Activated T-cell treated with anti-CD3 and anti-CD28 coated beads, Interleukin-2, amount 50 U/mL, for 4 hours (primary cell): Measurements from ENCODE around the gene MANSC1. TPM values are rescaled to one million over a fixed set of nuclear protein-coding genes. Genes with fewer than 3 reads are reported as not detected.
A peak's percentile ranks its signal among the peaks of the same experiment; 100 is the strongest.

Experiments used
- ATAC-seq, 2 donors: fragments of 200-7000 bp; cut with Tn5 transposase; one replicate each; pipeline ENCODE4 v1.10.0; 2021
- DNase-seq: peaks from one replicate; pipeline ENCODE4 v3.0.0-alpha.2; 2020
- H3K27me3 Mint-ChIP-seq: one replicate; pipeline ENCODE4 v1.8.0; 2021; ENCODE audit warnings: low read depth, mixed read lengths
- H3K36me3 Mint-ChIP-seq: one replicate; pipeline ENCODE4 v1.8.0; 2022; ENCODE audit warnings: mixed read lengths; ENCODE audit not compliant: insufficient read depth
- H3K4me1 Mint-ChIP-seq: one replicate; pipeline ENCODE4 v1.8.0; 2021; ENCODE audit warnings: low read depth, mixed read lengths
- H3K4me3 Mint-ChIP-seq: one replicate; pipeline ENCODE4 v1.8.0; 2021; ENCODE audit warnings: mild to moderate bottlenecking, moderate library complexity, mixed read lengths
- H3K9me3 Mint-ChIP-seq: one replicate; pipeline ENCODE4 v1.8.0; 2021; ENCODE audit warnings: mixed read lengths
- total RNA-seq, 3 donors: library from RNA; stranded (reverse); gene quantifications; one replicate each; pipeline ENCODE4 v1.2.1, GENCODE V29; 2021

The MANSC1 gene
- total RNA-seq, result 1 to 10 TPM in 2 of 3 donors, under 1 TPM in 1; 0.79 to 2.5 (median 1.7) TPM

DNA sequence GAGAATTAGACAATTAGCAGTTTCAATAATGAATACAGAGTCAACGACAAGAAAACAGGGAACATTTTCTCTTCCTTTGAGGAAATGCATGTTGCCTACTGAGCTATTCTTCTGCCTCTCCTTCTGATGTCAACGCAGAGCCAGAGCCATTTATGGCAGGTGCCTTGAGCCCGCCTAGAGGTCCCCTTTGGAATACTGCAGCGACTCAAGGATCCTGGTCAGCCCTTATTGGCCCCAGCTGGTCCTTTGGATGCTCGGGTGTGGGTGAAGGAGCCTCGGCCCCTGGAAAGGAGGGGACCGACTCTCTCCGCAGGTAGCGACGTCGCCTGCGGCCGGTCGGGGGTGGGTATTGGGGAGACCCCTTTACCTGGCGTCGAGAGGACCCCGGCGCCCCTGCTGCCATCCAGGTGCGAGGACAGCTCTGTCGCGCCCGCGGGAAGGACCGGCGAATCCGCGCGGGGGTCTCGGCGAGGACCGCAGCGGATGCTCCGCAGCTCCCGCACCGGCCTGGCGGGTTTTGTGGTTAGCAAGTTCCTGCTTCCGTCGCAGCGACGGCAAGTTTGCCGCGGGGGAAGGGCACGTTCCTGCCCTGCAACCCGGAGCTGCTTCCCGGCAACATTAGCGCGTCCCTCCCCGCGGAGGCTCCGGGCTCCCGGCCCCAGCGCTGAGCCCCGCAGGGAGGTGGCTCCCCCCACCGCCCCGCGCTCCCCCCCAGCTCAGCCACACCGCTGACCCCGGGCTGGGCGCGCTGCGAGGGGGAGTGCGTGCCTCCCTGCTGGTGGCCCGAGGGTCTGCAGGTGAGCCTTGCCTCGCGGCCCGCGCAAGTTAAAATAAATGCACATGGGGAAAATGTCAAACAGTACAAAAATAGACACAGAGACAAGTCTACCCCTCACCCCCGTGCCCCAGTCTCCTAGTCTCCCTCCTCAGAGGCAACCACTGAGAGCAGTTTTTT lies at the start of gene MANSC1:
MANSC1 (minus strand) TSS at position 532 of the 955 bp plus-strand sequence. CDS start 6,928 bp downstream, outside the sequence.
- ATAC-seq (peak; percentile 83 to 84), DNase-seq (peak; percentile 32)
- Mint-ChIP-seq H3K4me3 (peak within 1 kb of the TSS; percentile 69), H3K9me3 (peaks cover 4% of the 10 kb centered on the region), H3K36me3 (no peaks in the 10 kb centered on the region), H3K27me3 (no peaks in the 10 kb centered on the region), H3K4me1 (peaks cover 18% of the 10 kb centered on the region)

DNA sequence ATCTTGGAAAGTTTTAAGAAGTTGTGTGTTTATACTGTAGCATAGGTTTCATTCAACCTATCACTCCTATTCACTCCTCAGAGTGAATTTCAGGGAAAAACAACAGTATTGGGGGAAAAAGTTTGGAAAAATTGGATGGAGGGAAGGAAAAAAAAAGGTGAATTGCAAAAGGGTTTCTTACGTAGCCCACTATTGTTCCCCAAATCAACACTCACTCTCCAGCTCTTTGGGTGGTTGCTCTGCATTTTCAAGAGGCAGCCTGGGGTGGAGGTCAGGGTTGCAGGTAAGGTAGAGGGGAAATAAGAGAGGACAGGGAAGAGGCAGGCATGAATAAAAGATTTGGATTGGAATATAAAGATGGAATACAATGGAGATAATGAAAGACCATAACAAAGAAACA lies 49.1 kb upstream of the MANSC1 start:
- no peak overlapping the region for H3K4me3 Mint-ChIP-seq
- no peaks in the 10 kb centered on the region for H3K27me3 Mint-ChIP-seq
- H3K36me3 Mint-ChIP-seq, result peaks cover 24% of the 10 kb centered on the region
- H3K9me3 Mint-ChIP-seq, result peaks cover 8% of the 10 kb centered on the region
- DNase-seq (no peak), ATAC-seq (no peak)
- H3K4me1 Mint-ChIP-seq, result peaks cover 47% of the 10 kb centered on the region

DNA sequence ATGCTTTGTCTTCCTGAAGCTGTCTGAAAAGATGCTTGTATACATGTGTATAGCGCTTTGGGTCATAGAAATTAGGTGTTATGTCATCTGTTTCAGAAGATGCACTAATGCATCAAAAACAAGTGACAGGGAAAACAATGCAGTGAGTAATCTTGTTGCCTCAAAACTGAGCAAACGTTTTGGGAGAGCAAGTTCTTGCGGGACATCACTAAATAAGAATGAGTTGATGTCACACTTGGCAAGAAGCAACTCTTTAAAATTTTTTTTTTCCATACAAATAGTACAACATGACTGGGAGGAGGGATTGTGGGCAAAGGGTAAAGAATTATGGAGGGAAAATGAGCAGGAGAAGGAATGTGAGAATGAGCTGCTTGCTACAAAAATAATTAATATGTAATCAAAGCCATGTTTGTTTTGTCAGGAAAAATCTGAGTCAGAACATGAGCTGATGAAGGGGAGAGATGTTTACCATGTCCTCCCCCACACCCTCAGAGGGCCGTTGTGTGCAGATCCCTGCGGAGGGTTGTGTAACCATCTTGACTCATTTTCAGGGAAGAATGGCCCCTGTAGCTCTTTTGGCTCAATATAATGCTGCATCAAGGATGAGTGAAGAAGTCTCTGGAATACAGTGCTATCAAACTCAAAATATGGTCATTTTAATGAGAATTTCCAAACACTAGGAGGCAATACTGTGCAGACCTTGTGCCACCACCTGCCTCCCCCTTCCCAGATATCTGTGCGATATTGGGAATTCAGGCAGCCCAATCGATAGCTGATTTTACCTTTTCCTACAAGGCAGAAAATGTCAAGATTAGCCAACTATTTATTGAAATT lies 48.2 kb upstream of the MANSC1 start:
- H3K4me3 Mint-ChIP-seq, result no peak overlapping the region
- DNase-seq (no peak), ATAC-seq (no peak)
- H3K36me3 Mint-ChIP-seq, result peaks cover 24% of the 10 kb centered on the region
- H3K27me3 Mint-ChIP-seq, result no peaks in the 10 kb centered on the region
- peaks cover 38% of the 10 kb centered on the region for H3K4me1 Mint-ChIP-seq
- peaks cover 8% of the 10 kb centered on the region for H3K9me3 Mint-ChIP-seq

DNA sequence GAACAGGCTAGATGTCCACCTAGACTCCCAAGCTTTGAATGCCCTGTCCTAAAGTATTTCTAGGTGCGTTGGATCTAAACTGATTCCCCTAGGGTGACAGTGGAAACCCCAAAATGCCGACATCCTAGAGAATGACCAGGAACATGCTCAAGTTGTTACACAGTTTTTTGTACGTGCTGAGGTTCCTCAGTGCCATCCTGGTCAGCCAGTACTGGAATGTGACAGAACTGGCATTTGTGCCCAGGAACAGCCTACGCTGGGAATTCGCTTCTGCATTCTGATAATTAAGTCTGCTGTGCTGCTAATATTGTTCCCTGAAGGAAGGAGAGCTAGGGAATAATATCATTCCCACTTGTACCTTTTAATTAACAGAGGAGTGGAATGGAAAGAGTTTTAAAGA lies 47.1 kb upstream of the MANSC1 start:
- Mint-ChIP-seq H3K4me1 (peaks cover 34% of the 10 kb centered on the region), H3K4me3 (no peak overlapping the region), H3K36me3 (peaks cover 24% of the 10 kb centered on the region), H3K27me3 (no peaks in the 10 kb centered on the region), H3K9me3 (peaks cover 8% of the 10 kb centered on the region)
- ATAC-seq (no peak), DNase-seq (no peak)

DNA sequence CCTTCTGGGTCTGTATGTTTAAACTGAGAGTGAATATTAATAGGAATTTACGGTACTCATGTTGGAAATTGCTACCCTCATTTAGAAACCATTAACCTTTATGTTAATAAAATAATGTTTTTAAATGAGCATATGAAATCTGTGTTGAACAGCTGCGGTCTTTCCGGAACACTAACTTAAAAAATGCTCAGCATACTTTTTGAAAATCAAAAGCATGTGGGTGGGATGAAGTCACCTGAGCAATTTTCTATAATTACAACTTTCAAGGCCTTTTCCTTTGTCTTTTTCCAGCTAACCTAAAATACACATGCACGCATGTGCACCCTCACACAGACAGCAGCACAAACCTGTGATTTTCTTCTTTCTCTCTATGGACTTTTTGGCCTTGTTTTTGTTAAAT lies 46.7 kb upstream of the MANSC1 start:
- no peaks in the 10 kb centered on the region for H3K27me3 Mint-ChIP-seq
- H3K4me3 Mint-ChIP-seq, result no peak overlapping the region
- H3K9me3 Mint-ChIP-seq, result peaks cover 8% of the 10 kb centered on the region
- DNase-seq (no peak), ATAC-seq (no peak)
- H3K36me3 Mint-ChIP-seq, result peaks cover 24% of the 10 kb centered on the region
- H3K4me1 Mint-ChIP-seq, result peaks cover 35% of the 10 kb centered on the region

DNA sequence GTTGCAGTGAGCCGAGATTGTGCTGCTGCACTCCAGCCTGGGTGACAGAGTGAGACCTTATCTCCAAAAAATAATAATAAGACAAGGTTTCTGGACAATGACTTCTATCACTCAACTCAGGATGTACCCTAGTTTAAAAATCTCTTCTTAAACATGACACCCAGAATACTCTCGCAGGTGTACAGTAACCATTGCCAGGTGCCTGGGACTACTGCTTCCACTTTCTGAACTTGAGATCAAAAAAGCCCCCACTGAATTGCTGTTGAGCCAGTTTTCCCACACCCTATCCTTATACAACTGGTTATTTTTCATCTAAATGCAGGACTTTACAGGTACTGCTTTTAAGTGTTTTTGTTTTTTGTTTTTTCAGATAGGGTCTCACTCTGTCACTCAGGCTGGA lies 43.1 kb upstream of the MANSC1 start:
- no peaks in the 10 kb centered on the region for H3K27me3 Mint-ChIP-seq
- no peak for DNase-seq
- peaks cover 26% of the 10 kb centered on the region for H3K4me1 Mint-ChIP-seq
- peaks cover 26% of the 10 kb centered on the region for H3K36me3 Mint-ChIP-seq
- no peak for ATAC-seq
- no peak overlapping the region for H3K4me3 Mint-ChIP-seq
- H3K9me3 Mint-ChIP-seq, result no peaks in the 10 kb centered on the region

DNA sequence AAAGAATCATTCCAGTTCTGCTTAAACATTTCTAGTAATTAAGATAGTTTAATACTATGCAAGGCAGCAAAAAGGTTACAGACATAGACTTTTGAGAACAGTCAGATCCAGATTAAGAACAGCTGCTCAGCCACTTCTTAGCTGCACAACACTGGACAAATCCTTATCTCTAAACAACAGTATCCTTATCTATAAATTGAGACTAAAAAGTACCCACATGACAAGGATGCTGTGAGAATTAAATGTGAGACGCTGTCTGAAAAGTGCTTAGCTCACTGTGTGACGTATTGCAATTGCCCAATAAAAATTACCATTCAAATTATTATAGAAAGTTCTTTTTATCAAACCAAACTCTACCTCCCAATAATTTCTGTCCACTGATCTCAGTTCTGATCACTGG lies 42.4 kb upstream of the MANSC1 start:
- Mint-ChIP-seq H3K9me3 (no peaks in the 10 kb centered on the region), H3K4me3 (no peak overlapping the region), H3K27me3 (no peaks in the 10 kb centered on the region), H3K36me3 (peaks cover 30% of the 10 kb centered on the region), H3K4me1 (peaks cover 26% of the 10 kb centered on the region)
- ATAC-seq (no peak), DNase-seq (no peak)

- Mint-ChIP-seq H3K4me3 (no peak overlapping the region), H3K27me3 (no peaks in the 10 kb centered on the region), H3K4me1 (peaks cover 43% of the 10 kb centered on the region), H3K36me3 (peaks cover 24% of the 10 kb centered on the region), H3K9me3 (no peaks in the 10 kb centered on the region)
- peak; percentile 42 to 62 for ATAC-seq
- no peak for DNase-seq
These were observed 37.5 kb upstream of the MANSC1 start for GRCh38 chr12:12387501-12387900.

- peak; percentile 72 to 75 for ATAC-seq
- DNase-seq, result no peak
- H3K4me3 Mint-ChIP-seq, result peak overlapping the region; percentile 17
- peaks cover 29% of the 10 kb centered on the region for H3K36me3 Mint-ChIP-seq
- peaks cover 60% of the 10 kb centered on the region for H3K4me1 Mint-ChIP-seq
- H3K9me3 Mint-ChIP-seq, result peaks cover 4% of the 10 kb centered on the region
- no peaks in the 10 kb centered on the region for H3K27me3 Mint-ChIP-seq
These were observed 34.7 kb upstream of the MANSC1 start for GRCh38 chr12:12384571-12385340.

DNA sequence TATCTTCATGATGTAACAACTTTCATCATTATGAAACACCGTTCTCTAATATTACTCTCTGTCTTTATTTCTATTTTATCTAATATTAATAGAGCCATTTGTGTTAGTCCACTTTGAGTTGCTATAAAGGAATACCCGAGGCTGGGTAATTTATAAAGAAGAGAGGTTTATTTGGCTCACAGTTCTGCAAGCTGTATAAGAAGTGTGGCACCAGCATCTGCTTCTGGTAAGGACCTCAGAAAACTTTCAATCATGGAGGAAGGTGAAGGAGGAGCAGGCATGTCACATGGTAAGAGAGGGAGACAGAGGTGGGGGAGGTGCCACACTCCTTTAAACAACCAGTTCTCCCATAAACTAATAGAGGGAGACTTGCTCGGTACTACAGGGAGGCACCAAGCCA lies 31.9 kb upstream of the MANSC1 start:
- H3K36me3 Mint-ChIP-seq, result peaks cover 24% of the 10 kb centered on the region
- H3K9me3 Mint-ChIP-seq, result peaks cover 4% of the 10 kb centered on the region
- H3K4me1 Mint-ChIP-seq, result peaks cover 66% of the 10 kb centered on the region

DNA sequence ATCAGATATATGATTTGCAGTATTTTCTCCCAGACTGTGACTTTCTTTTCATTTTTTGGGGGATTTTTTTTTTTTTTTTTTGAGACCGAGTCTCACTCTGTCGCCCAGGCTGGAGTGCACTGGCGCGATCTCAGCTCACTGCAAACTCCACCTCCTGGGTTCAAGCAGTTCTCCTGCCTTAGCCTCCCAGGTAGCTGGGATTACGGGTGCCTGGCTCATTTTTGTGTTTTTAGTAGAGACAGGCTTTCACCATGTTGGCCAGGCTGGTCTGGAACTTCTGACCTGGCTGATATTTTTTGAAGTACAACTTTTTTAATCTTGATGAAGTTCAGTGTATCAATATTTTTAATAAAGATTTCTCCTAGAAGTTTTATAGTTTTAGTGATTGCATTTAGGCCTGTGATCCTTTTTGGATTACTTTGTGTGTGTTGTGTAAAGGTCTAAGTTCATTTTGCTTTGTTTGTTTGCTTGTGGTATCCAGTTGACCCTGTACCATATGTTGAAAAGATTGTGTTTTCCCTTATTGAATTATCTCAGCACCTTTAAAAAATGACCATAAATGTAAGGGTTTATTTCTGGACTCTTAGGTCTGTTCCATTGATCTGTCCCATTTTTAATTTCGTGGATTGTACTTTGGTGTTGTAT lies 31.0 kb upstream of the MANSC1 start:
- Mint-ChIP-seq H3K27me3 (no peaks in the 10 kb centered on the region), H3K4me1 (peaks cover 72% of the 10 kb centered on the region), H3K4me3 (no peak overlapping the region), H3K36me3 (peaks cover 24% of the 10 kb centered on the region), H3K9me3 (peaks cover 4% of the 10 kb centered on the region)
- DNase-seq, result no peak
- ATAC-seq, result no peak

More for the DNA sequence above, 31.9 kb upstream of the MANSC1 start:
- H3K27me3 Mint-ChIP-seq, result no peaks in the 10 kb centered on the region
- no peak overlapping the region for H3K4me3 Mint-ChIP-seq
- no peak for ATAC-seq
- DNase-seq, result no peak

DNA sequence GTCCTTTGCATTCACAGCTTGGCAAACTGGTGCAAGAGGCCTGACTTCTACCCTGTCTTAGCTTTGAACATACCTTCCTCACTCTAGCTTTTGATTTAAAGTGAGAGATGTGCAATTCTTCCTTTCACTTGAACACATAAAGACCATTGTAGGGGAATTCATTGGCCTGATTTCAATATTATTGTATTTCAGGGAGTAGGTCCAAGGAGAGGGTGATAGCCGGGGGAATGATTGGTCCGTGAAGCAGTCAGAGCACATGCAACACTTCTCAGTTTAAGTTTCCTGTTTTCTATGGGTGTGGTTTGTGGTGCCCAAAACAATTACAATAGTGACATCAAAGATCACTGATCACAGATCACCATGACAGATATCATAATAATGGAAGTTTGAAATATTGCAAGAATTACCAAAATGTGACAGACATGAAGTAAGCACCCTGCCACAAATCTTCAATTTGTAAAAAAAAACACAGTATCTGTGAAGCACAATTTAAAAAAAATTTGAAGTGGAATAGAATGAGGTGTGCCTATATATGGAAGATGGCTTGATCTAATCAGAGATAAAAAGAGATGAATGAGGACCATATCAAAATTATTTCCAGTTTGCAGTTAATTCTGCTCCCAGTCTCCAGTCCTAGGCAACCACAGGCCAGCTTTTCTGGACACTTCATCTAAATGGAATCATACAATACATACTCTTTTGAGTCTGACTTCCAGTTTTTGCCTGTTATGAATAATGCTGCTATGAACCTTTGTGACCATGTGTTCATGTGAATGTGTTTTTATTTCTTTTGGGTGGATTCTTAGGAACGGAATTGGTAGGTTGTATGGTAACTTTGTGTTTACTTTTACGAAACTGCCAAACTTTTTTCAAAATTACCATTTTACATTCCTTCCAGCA lies 30.0 kb upstream of the MANSC1 start:
- Mint-ChIP-seq H3K4me1 (peaks cover 68% of the 10 kb centered on the region), H3K9me3 (peaks cover 4% of the 10 kb centered on the region), H3K4me3 (peak overlapping the region; percentile 19), H3K36me3 (peaks cover 24% of the 10 kb centered on the region), H3K27me3 (no peaks in the 10 kb centered on the region)
- DNase-seq (no peak), ATAC-seq (peak; percentile 59 to 70)

- Mint-ChIP-seq H3K36me3 (peaks cover 22% of the 10 kb centered on the region), H3K9me3 (peaks cover 4% of the 10 kb centered on the region), H3K4me3 (no peak overlapping the region), H3K4me1 (peaks cover 55% of the 10 kb centered on the region), H3K27me3 (no peaks in the 10 kb centered on the region)
- ATAC-seq (no peak), DNase-seq (no peak)
These were observed 28.6 kb upstream of the MANSC1 start for GRCh38 chr12:12378616-12379015.
